ENCODE data around the gene SLC27A6.
"Not testable (repeated sequence)": the region's sequence is repeated elsewhere in the genome, so short reads cannot be mapped to it uniquely, and the experiment has no call there.

SLC27A6 gene

GRCh38 chr5:128949847-128950546 lies 15.3 kb upstream of the SLC27A6 start:
- TF ChIP-seq, protein P1, sequence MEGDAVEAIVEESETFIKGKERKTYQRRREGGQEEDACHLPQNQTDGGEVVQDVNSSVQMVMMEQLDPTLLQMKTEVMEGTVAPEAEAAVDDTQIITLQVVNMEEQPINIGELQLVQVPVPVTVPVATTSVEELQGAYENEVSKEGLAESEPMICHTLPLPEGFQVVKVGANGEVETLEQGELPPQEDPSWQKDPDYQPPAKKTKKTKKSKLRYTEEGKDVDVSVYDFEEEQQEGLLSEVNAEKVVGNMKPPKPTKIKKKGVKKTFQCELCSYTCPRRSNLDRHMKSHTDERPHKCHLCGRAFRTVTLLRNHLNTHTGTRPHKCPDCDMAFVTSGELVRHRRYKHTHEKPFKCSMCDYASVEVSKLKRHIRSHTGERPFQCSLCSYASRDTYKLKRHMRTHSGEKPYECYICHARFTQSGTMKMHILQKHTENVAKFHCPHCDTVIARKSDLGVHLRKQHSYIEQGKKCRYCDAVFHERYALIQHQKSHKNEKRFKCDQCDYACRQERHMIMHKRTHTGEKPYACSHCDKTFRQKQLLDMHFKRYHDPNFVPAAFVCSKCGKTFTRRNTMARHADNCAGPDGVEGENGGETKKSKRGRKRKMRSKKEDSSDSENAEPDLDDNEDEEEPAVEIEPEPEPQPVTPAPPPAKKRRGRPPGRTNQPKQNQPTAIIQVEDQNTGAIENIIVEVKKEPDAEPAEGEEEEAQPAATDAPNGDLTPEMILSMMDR (IDR thresholded peaks at IDR 0.05; ENCODE audit: low read depth, low read length), result no peak
- H3K4me3 ChIP-seq (replicated peaks in 1 of 2; ENCODE audit: low read depth in 2 of 2, low read length in 2 of 2), result no peak overlapping the region
- no peak for DNase-seq (ENCODE audit: low read depth in 2 of 2)

DNA sequence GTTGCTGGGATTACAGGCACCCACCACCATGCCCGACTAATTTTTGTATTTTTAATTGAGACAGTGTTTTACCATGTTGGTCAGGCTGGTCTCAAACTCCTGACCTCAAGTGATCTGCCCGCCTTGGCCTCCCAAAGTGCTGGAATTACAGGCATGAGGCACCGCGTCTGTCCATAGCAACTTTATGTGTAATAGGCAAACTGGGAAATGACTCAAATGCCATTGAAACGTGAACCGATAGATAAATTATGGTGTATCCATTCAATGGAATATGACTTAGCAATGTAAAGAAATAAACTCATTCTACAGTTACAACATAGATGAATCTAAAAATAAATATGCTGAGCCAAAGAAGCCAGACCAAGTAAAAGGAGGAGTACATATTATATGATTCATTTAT lies 14.0 kb upstream of the SLC27A6 start:
- H3K4me3 ChIP-seq (replicated peaks in 1 of 2; ENCODE audit: low read depth in 2 of 2, low read length in 2 of 2); DNase-seq (ENCODE audit: low read depth in 2 of 2): not testable (repeated sequence)

DNA sequence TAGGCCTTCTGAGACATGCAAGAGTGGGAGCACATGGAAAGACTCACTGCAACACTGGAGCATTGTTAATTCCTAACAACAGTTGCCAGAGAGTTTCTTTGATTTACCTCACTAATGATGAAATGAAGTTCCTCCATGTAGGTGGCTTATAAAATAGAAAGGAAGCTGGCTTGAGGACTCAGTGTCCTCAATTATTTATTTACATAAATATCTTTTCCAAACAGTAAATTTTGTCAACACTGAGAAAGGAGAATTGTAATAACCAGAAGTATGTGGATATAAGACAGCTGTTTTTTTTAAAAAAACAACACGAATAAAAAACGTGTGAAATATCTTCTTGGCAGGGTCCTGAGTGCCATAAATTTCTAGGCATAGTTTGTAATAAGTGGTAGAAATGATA lies 9.1 kb upstream of the SLC27A6 start:
- TF ChIP-seq, protein P1 (IDR thresholded peaks at IDR 0.05; ENCODE audit: low read depth, low read length), result no peak
- H3K4me3 ChIP-seq (replicated peaks in 1 of 2; ENCODE audit: low read depth in 2 of 2, low read length in 2 of 2), result no peak overlapping the region
- no peak for DNase-seq (ENCODE audit: low read depth in 2 of 2)

- TF ChIP-seq, protein P1 (IDR thresholded peaks at IDR 0.05; ENCODE audit: low read depth, low read length), result no peak
- no peak for DNase-seq (ENCODE audit: low read depth in 2 of 2)
- H3K4me3 ChIP-seq (replicated peaks in 1 of 2; ENCODE audit: low read depth in 2 of 2, low read length in 2 of 2), result no peak overlapping the region
Measured at GRCh38 chr5:128962211-128962610, 3.1 kb upstream of the SLC27A6 start.

DNA sequence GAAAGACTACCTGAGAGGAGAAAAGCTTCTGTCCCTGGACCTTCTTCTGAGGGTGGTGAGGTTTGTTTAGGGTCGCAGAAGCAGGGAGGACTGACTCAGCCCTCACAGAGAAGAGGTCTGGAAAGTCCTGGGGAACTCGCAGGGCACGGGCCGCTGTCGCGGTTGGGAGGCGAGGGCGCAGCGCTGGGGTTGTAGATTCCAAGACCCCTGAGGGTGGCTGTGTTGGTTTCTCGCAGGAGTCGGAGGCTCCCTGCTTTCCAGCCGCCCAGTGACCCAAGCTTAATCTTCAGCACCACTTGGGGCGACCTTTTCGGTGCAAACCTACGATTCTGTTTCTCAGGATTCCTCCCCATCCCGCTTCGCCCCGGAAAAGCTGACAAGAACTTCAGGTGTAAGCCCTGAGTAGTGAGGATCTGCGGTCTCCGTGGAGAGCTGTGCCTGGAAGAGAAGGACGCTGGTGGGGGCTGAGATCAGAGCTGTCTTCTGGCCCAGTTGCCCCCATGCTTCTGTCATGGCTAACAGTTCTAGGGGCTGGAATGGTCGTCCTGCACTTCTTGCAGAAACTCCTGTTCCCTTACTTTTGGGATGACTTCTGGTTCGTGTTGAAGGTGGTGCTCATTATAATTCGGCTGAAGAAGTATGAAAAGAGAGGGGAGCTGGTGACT lies 482 bp downstream of the SLC27A6 start:
- TF ChIP-seq, protein P1 (IDR thresholded peaks at IDR 0.05; ENCODE audit: low read depth, low read length), result no peak
- H3K4me3 ChIP-seq (replicated peaks in 1 of 2; ENCODE audit: low read depth in 2 of 2, low read length in 2 of 2), result peak overlapping the region; percentile 39 to 43

DNA sequence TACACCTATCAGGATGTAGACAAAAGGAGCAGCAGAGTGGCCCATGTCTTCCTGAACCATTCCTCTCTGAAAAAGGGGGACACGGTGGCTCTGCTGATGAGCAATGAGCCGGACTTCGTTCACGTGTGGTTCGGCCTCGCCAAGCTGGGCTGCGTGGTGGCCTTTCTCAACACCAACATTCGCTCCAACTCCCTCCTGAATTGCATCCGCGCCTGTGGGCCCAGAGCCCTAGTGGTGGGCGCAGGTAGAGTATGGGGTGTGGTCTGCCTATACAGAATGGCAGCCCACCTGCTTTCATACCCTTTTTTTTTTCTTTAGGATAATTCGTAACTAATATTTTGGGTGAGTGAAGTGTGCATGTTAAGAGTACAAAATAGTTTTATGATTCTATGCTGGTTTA lies 1.1 kb downstream of the SLC27A6 start:
- TF ChIP-seq, protein P1 (IDR thresholded peaks at IDR 0.05; ENCODE audit: low read depth, low read length), result no peak
- no peak for DNase-seq (ENCODE audit: low read depth in 2 of 2)

More for the DNA sequence above, 482 bp downstream of the SLC27A6 start:
- DNase-seq (ENCODE audit: low read depth in 2 of 2), result no peak

GRCh38 chr5:128966846-128967245 lies 1.6 kb downstream of the SLC27A6 start:
- H3K4me3 ChIP-seq (replicated peaks in 1 of 2; ENCODE audit: low read depth in 2 of 2, low read length in 2 of 2), result no peak overlapping the region
- TF ChIP-seq, protein P1 (IDR thresholded peaks at IDR 0.05; ENCODE audit: low read depth, low read length), result no peak
- no peak for DNase-seq (ENCODE audit: low read depth in 2 of 2)

More for the DNA sequence above, 1.1 kb downstream of the SLC27A6 start:
- no peak overlapping the region for H3K4me3 ChIP-seq (replicated peaks in 1 of 2; ENCODE audit: low read depth in 2 of 2, low read length in 2 of 2)
